Skin epidermis (tissue), 12 donors: ENCODE data around the gene IRF7.

Source experiments
- H3K27ac ChIP-seq, 21 experiments: fragments of 200-600 bp; sonication (generic) in 11 of 21; one replicate each; pipeline ENCODE4 v1.5.0; 2020; ENCODE audit warnings: mild to moderate bottlenecking in 3 of 21, inconsistent platforms in 2 of 21, moderate library complexity in 2 of 21
- H3K4me3 ChIP-seq, 7 experiments: fragments of 200-600 bp; sonication (generic) in 2 of 7; one replicate each; pipeline ENCODE4 v1.5.0; 2020; ENCODE audit warnings: inconsistent platforms in 2 of 7, mild to moderate bottlenecking in 2 of 7, moderate library complexity in 1 of 7

The IRF7 gene

DNA sequence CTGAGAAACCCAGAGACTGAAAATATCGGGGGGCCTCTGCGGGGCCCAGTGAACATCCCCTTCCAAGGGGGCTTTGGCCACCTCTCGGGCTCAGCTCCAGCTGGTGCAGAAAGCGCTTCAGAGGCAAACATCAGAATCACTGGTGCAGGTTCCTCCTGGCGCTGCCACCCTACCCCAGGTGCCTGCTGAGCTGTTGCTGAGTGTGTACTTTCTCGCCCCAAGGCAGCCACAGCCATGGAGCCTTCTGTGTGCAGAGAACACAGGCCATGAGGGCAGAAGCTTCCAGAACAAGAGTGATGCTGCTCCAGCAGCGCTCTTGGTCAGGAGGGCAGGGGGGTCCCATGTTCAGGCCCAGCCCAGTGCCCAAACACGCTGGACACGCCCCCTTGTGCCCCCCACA, 27.6 kb upstream of the IRF7 start:
- no peak overlapping the region for H3K27ac ChIP-seq
- H3K4me3 ChIP-seq: no peak overlapping the region

DNA sequence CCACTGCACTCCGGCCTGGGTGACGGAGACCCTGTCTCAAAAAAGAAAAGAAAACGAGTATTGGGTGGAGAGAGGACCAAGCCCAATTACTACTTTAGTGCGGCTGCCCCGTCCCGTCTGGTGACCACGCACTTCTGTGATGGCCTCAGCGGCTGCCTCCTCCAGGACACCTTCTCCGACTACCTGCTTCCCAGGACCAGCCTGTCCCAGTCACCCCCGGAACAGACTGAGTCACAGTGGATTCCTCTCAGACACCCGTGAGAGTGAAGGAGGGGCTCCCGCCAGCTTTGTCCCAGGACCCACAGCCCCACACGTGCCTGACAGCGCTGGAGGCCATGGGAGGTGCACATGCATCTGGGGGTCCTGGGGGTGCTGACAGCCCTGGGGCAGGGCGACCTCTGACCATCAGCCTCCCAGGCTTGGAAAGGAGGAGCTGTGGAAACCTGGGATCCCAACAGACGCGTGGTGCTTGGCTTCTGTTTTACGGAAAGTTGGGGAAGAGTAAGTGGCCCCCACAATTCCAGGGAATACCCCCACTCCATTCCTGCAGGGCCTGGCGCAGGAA, 26.1 kb upstream of the IRF7 start:
- Histone ChIP-seq H3K4me3 (no peak overlapping the region), H3K27ac (no peak overlapping the region)

DNA sequence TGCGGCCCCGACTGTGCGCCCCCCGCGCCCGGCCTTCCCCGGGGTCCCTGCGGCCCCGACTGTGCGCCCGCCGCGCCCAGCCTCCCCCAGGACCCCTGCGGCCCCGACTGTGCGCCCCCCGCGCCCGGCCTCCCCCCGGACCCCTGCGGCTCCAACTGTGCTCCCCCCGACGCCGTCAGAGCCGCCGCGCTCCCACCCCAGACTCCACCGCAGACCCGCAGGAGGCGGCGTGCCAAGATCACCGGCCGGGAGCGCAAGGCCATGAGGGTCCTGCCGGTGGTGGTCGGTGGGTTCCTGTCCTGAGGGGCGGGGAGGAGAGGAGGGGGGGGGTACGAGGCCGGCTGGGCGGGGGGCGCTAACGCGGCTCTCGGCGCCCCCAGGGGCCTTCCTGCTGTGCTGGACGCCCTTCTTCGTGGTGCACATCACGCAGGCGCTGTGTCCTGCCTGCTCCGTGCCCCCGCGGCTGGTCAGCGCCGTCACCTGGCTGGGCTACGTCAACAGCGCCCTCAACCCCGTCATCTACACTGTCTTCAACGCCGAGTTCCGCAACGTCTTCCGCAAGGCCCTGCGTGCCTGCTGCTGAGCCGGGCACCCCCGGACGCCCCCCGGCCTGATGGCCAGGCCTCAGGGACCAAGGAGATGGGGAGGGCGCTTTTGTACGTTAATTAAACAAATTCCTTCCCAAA, 24.4 kb upstream of the IRF7 start:
- H3K4me3 ChIP-seq: no peak overlapping the region
- no peak overlapping the region for H3K27ac ChIP-seq

DNA sequence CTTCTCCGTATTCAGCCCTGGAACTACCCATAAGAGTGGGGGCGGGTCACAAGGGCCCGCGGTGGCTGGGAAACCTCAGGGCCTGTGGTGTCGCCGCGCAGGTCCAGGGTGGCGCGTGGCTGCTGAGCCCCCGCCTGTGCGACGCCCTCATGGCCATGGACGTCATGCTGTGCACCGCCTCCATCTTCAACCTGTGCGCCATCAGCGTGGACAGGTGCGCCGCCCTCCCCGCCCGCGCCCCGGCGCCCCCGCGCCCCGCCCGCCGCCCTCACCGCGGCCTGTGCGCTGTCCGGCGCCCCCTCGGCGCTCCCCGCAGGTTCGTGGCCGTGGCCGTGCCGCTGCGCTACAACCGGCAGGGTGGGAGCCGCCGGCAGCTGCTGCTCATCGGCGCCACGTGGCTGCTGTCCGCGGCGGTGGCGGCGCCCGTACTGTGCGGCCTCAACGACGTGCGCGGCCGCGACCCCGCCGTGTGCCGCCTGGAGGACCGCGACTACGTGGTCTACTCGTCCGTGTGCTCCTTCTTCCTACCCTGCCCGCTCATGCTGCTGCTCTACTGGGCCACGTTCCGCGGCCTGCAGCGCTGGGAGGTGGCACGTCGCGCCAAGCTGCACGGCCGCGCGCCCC, 23.7 kb upstream of the IRF7 start:
- Histone ChIP-seq H3K27ac (no peak overlapping the region), H3K4me3 (no peak overlapping the region)

GRCh38 chr11:638631-639331, 23.0 kb upstream of the IRF7 start:
- Histone ChIP-seq H3K4me3 (no peak overlapping the region), H3K27ac (no peak overlapping the region)

DNA sequence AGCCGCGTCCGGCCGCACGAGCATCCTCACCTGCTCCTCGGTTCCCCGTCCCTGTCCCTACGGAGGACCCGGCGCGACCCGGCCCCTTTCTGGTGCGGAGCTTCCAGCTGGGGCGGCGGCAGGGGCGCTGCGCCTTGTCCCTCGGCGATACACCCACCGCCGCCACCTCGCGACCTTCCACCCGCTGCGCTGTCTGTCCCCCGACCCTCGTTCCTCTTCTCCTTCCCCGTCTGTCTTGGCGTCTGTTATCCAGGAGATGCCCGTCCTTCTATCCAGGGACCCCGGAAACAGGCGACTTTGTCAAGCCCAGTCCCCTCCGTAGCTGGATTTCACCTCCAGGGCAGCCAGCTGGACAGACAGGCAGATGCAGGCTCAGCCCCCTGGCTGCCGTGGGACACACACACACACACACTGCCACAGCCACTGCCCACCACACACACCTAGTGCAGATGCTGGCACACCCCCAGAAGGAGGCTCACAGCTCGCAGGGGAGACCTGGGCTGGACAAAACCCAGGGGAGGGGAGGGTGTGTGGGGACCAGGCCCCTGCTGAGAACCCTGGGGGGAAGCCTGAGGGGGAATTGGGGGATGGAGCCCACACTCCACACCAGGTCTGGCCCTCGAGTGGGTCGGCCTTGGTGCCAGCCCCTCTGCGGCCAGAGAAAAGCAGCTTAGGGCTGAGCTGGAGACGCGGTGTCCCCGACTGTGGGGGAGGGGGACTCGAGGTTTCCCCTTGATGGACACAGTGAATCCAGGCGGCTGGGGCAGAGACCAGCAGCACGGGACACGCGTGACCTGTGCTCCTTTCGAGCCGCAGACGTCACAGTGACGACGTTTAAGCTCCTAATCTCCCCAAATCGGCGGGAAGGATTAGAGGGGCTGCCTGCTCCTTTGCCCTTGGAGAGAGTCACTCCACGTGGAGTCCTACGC, 22.1 kb upstream of the IRF7 start:
- H3K27ac ChIP-seq: no peak overlapping the region
- peak overlapping the region in 3 of 7 experiments; percentile 6 to 21 (median 12) for H3K4me3 ChIP-seq

- H3K4me3 ChIP-seq: peak overlapping the region in 3 of 7 experiments; percentile 6 to 21 (median 12)
Observed at GRCh38 chr11:637333-637592, 21.5 kb upstream of the IRF7 start.

GRCh38 chr11:636511-637332, 21.0 kb upstream of the IRF7 start, which contains the start of gene DRD4:
DRD4 (plus strand) TSS chr11:637269; CDS start chr11:637305, 36 bp downstream.
- peak within 1 kb of the TSS in 3 of 7 experiments; percentile 6 to 21 (median 12) for H3K4me3 ChIP-seq
- no peak within 1 kb of the TSS for H3K27ac ChIP-seq

More at GRCh38 chr11:637333-637592, 21.5 kb upstream of the IRF7 start:
- no peak overlapping the region for H3K27ac ChIP-seq

DNA sequence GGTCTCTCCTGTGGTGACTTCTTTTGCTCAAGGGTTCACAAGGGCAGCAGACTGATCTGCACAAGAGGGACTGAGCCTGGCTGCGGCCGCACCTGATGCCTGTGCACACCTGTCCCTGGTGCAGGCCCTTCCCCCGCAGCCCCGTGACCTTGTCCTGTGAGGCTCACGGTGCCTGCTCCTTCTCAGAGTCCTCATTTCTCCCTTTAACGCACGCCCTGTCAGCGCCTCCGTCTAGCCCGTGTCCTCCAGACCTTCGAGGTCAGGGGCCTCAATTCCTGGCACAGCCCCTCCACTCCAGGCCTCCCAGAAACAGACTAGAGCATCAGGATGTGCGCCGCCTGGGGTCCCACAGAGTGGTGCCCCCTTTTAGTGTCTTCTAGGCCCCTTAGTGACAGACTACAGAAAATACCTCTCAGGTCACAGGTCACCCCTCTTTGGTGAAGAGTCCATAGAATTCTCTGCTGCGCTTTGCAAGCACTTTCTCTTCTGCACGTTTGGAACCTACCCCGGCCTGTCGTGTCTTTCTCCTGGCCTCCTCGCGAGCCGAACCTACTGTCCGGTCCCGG, 20.3 kb upstream of the IRF7 start:
- H3K27ac ChIP-seq: no peak overlapping the region
- H3K4me3 ChIP-seq: no peak overlapping the region

- H3K4me3 ChIP-seq: no peak overlapping the region
- H3K27ac ChIP-seq: no peak overlapping the region
Observed at GRCh38 chr11:630871-631270, 15.1 kb upstream of the IRF7 start.

- H3K4me3 ChIP-seq: no peak overlapping the region
- peak overlapping the region in 5 of 21 experiments; percentile 21 to 66 (median 50) for H3K27ac ChIP-seq
Observed at GRCh38 chr11:629237-629583, 13.5 kb upstream of the IRF7 start.

- Histone ChIP-seq H3K27ac (peak overlapping the region in 4 of 21 experiments; percentile 41 to 70 (median 52)), H3K4me3 (no peak overlapping the region)
Observed at GRCh38 chr11:628056-628455, 12.3 kb upstream of the IRF7 start.

DNA sequence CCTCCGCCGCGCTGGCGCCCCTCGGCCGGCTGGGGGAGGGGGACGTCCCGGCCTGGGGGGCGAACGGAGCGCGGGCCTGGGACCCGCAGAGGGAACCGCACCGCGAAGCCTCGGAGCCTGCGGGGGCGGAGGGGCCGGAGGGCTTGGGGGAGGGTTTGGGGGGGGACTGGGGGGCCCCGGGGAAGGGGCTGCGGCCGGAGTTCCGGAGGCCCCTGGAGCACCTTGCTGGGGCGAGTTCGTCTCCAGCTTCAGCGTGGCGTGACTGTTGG, 11.5 kb upstream of the IRF7 start:
- Histone ChIP-seq H3K27ac (no peak overlapping the region), H3K4me3 (no peak overlapping the region)

GRCh38 chr11:626475-627307, 10.9 kb upstream of the IRF7 start, which contains the start of gene SCT:
SCT (minus strand) TSS chr11:627181; CDS start chr11:627143, 38 bp downstream.
- Histone ChIP-seq H3K27ac (peak within 1 kb of the TSS in 2 of 21 experiments; percentile 50 to 70), H3K4me3 (no peak within 1 kb of the TSS)

GRCh38 chr11:625636-626268, 10.0 kb upstream of the IRF7 start:
- Histone ChIP-seq H3K4me3 (no peak overlapping the region), H3K27ac (no peak overlapping the region)

- no peak within 1 kb of the TSS for H3K27ac ChIP-seq
- H3K4me3 ChIP-seq: no peak within 1 kb of the TSS
Observed at GRCh38 chr11:624705-625635, 9.2 kb upstream of the IRF7 start, which contains the start of gene CDHR5. CDHR5 (minus strand) TSS chr11:624955; CDS start chr11:624902, 53 bp downstream.
